ENCODE data around the gene EIF3K. TPM values are rescaled to one million over a fixed set of nuclear protein-coding genes. Genes with fewer than 3 reads are reported as not detected.
"Not testable (repeated sequence)": the region's sequence is repeated elsewhere in the genome, so short reads cannot be mapped to it uniquely, and the experiment has no call there.

EIF3K gene, protein sequence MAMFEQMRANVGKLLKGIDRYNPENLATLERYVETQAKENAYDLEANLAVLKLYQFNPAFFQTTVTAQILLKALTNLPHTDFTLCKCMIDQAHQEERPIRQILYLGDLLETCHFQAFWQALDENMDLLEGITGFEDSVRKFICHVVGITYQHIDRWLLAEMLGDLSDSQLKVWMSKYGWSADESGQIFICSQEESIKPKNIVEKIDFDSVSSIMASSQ
- total RNA-seq = 100 to 1,000 TPM; 335 to 346 TPM
- polyA plus RNA-seq = 100 to 1,000 TPM; 400 to 435 (median 432) TPM
- total RNA-seq = 170 to 213 (median 185) reads per million in 6 experiments

DNA sequence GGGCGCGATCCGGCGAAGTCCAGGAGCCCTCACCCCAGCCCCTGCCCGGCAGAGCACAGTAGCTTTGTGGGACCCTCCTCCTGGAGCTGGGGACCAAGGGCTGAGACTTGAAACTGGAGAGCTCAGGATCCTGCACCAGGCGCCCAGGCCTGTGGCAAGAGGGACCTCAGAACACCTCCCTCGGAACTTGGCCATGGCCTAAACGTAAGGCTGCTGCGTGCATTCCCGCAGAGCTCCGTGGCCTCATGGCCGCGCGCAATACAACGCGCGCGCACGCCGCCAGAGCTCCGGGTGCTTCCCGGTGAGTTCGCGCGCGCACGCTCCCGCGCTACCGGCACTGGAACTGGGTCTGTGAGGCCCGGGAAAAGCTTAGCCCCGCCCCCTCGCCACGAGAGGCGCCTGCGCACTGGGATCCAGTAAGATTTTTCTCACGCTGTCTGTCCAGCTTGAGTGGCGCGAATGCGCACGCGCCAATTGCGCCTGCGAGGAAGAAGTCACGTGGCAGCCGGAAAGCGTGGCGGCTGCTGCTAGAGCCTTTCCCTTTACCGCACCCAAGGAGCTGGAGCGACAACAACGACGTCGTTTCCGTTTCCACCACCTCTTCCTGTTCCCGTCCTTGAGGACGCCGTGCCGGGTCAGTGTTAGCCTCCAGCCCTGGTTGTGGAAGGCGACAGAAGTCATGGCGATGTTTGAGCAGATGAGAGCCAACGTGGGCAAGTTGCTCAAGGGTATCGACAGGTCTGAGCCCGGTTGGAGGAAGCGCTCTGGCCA, at the start of gene EIF3K:
Gene EIF3K, plus strand, starts transcription at position 599 of the 771 bp plus-strand sequence. Its CDS starts 81 bp downstream, at position 680.
- Mint-ChIP-seq H3K4me3 (peak within 1 kb of the TSS; percentile 97 to 100 (median 99)), H3K27ac (peak within 1 kb of the TSS; percentile 97 to 100 (median 99)), H3K4me1 (peaks cover 33 to 60% (median 48%) of the 10 kb centered on the region in 4 donors), H3K36me3 (peaks cover 5 to 64% (median 16%) of the 10 kb centered on the region in 3 donors), H3K27me3 (no peaks in the 10 kb centered on the region), H3K9me3 (no peaks in the 10 kb centered on the region)
- POLR2A ChIA-PET = interaction anchor here (0.6 to 2.6 kb wide), 27 partner anchors 9 to 1215 kb away, joined by 3 to 18 read pairs (median 5); partner anchors contain the start of genes ACTN4, CATSPERG, DYRK1B and ECH1
- DNase-seq = peak; percentile 92 to 98 (median 96)
- ATAC-seq = peak; percentile 67 to 69

DNA sequence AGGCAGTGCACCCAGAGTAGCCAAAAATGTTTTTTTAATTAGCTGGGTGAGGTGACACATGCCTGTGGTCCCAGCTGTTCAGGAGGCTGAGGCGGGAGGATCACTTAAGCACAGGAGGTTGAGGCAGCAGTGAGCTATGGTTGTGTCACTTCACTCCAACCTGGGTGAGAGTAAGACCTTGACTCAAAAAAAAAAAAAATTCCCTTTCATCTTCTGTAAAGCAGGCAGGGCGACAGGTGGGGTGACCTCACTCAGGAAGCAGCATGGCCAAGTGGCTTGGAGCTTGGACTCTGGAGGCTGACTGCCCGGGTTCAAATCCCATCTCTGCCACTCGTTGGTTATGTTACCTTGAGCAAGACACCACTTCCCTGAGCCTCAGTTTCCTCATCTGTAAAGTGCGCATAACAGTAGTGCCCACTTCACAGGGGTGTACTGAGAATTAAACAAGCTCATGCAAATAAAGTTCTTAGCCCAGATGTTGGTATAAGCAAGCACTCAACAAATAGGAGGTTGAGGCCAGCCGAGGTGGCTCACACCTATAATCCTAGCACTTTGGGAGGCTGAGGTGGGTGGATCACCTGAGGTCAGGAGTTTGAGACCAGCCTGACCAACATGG, 49.5 kb upstream of the EIF3K start:
- DNase-seq (no peak), ATAC-seq (no peak)
- no peak overlapping the region for H3K27ac Mint-ChIP-seq
- H3K4me3 Mint-ChIP-seq = no peak overlapping the region
- H3K9me3 Mint-ChIP-seq = no peaks in the 10 kb centered on the region
- H3K27me3 Mint-ChIP-seq = peaks cover 5 to 31% (median 7%) of the 10 kb centered on the region in 5 donors
- H3K36me3 Mint-ChIP-seq = no peaks in the 10 kb centered on the region
- peaks cover 3 to 7% (median 6%) of the 10 kb centered on the region in 4 donors for H3K4me1 Mint-ChIP-seq
- POLR2A ChIA-PET = no interaction called here

DNA sequence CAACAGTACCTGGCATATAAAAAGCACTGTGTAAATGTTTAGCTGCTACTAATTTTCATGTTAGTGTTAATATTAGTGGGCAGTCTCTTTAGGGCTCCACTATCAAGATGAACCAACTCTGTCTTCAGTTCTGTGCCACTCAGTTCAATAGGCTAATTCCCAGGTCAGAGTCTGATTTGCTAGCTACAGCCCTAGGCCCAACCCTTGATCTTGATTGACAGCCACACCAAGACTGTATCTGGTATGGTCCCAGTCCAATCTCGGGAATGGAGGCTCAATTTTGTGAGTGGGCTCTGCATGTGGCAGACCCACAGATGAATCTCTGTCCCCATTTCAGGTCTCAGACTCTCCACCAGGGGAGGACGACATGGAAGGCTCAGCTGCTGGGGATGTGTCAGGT, 47.3 kb upstream of the EIF3K start:
- peaks cover 2 to 16% (median 3%) of the 10 kb centered on the region in 5 donors for H3K27me3 Mint-ChIP-seq
- peak overlapping the region in 1 of 10 donors; percentile 22 for H3K27ac Mint-ChIP-seq
- H3K4me3 Mint-ChIP-seq = no peak overlapping the region
- no peaks in the 10 kb centered on the region for H3K9me3 Mint-ChIP-seq
- no peak for ATAC-seq
- no peaks in the 10 kb centered on the region for H3K36me3 Mint-ChIP-seq
- POLR2A ChIA-PET = no interaction called here
- H3K4me1 Mint-ChIP-seq = no peaks in the 10 kb centered on the region
- DNase-seq = no peak

DNA sequence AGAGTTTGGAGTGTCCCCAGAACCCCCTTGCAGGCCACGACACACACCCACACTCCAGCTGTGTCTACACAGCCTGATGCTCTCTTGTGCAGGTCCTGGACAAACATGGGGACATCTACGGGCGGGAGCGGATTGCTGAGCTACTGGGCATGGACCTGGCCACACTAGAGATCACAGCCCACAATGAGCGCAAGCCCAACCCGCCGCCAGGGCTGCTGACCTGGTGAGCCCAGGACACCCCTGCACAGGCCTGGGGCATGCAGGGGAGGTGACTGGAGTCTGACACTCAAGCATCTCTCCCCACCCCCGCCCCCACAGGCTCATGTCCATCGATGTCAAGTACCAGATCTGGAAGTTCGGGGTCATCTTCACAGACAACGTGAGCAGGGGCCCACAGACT, 41.2 kb upstream of the EIF3K start:
- H3K27ac Mint-ChIP-seq = no peak overlapping the region
- H3K4me1 Mint-ChIP-seq = peaks cover 2 to 6% (median 5%) of the 10 kb centered on the region in 4 donors
- H3K9me3 Mint-ChIP-seq = no peaks in the 10 kb centered on the region
- H3K27me3 Mint-ChIP-seq = no peaks in the 10 kb centered on the region
- H3K4me3 Mint-ChIP-seq = no peak overlapping the region
- POLR2A ChIA-PET = no interaction called here
- no peak for ATAC-seq
- H3K36me3 Mint-ChIP-seq = no peaks in the 10 kb centered on the region
- DNase-seq = no peak

DNA sequence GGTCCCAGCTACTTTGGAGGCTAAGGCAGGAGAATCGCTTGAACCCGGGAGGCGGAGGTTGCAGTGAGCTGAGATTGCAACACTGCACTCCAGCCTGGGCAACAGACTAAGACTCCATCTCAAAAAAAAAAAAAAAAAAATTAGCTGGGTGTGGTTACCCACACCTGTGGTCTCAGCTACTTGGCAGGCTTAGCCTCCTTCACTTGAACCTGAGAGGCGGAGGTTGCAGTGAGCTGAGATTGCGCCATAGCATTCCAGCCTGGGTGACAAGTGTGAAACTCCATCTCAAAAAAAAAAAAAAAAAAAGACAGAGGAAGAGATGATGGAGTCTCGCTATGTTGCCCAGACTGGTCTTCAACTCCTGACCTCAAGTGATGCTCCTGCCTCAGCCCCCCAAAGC, 39.7 kb upstream of the EIF3K start:
- H3K27me3 Mint-ChIP-seq, H3K36me3 Mint-ChIP-seq, H3K9me3 Mint-ChIP-seq, H3K4me1 Mint-ChIP-seq, H3K4me3 Mint-ChIP-seq, DNase-seq: not testable (repeated sequence)
- POLR2A ChIA-PET = interaction anchor here (0.6 kb wide), 1 partner anchor 59 kb away, joined by 3 read pairs; no protein-coding TSS in a partner anchor
- ATAC-seq = peak; percentile 38 to 39
- H3K27ac Mint-ChIP-seq = peak overlapping the region in 1 of 10 donors; percentile 61

DNA sequence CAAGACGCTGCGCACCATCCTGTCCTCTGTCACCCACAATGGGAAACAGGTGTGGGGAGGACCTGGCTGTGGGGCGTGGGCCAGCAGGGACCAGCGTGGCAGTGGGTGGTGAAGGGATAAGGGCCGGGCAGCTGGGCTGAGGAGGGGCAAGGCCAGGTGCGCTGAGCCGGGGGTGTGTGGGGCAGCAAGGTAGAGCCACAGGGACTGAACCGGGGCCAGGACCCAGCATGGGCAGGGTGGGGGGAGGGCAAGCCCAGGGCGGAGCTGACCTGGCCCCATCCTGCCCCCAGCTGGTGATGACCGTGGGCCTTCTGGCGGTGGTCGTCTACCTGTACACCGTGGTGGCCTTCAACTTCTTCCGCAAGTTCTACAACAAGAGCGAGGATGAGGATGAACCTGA, 38.9 kb upstream of the EIF3K start:
- H3K4me3 Mint-ChIP-seq = no peak overlapping the region
- ATAC-seq (no peak), DNase-seq (no peak)
- peak overlapping the region in 1 of 10 donors; percentile 61 for H3K27ac Mint-ChIP-seq
- H3K9me3 Mint-ChIP-seq = no peaks in the 10 kb centered on the region
- H3K27me3 Mint-ChIP-seq = no peaks in the 10 kb centered on the region
- H3K4me1 Mint-ChIP-seq = peaks cover 6 to 10% (median 8%) of the 10 kb centered on the region in 4 donors
- no peaks in the 10 kb centered on the region for H3K36me3 Mint-ChIP-seq
- POLR2A ChIA-PET = no interaction called here

DNA sequence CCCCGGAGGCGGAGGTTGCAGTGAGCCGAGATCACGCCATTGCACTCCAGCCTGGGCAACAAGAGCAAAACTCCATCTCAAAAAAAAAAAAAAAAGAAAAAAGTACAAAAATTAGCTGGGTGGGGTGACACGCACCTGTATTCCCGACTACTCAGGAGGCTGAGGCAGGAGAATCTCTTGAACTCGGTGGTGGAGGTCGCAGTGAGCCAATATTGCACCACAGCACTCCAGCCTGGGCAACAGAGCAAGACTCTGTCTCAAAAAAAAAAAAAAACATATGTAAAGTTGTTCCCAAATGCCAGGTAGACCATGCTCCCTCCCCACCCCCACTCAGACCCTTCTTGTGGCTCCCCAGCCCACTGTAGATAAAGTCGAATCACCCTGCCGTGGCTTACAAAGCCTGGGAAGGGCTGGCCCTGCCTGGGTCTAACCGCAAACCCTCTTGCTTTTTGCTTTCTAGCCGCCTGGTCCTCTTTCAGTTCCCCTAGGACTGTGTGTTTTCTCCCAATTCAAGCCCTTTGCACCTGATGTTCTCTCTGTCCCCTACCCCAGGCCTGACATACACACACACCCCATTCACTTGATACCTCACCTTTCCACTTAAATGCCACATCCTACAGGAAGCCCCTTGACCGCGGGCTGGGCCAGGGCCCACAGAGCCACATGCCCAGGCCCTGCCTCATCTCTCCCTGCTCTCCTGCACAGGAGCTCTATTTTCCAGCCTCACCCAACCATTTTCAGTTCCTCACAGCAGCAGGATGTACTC, 35.6 kb upstream of the EIF3K start:
- no peak for DNase-seq
- no peaks in the 10 kb centered on the region for H3K27me3 Mint-ChIP-seq
- H3K9me3 Mint-ChIP-seq = no peaks in the 10 kb centered on the region
- peak overlapping the region in 1 of 10 donors; percentile 82 for H3K27ac Mint-ChIP-seq
- ATAC-seq = no peak
- H3K36me3 Mint-ChIP-seq = peaks cover 5 to 16% (median 8%) of the 10 kb centered on the region in 3 donors
- H3K4me1 Mint-ChIP-seq = peaks cover 6 to 10% (median 9%) of the 10 kb centered on the region in 4 donors
- POLR2A ChIA-PET = no interaction called here
- H3K4me3 Mint-ChIP-seq = no peak overlapping the region

DNA sequence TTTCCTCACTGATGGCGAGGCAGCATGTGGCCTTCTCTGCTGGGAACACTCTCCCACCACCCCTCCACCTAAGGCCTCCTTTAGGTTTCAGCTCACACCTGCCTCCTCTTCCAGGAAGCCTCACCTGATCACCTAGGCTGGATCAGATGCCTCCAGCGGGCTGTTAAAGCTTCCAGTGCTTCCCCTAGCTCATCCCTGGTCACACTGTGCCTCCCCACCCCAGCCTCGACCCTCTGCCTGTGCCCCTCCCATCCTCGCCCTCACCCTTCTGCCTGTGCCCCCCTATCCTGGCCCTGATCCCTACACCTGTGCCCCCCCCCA, 35.0 kb upstream of the EIF3K start:
- Mint-ChIP-seq H3K9me3 (no peaks in the 10 kb centered on the region), H3K36me3 (peaks cover 5 to 22% (median 8%) of the 10 kb centered on the region in 3 donors), H3K27me3 (no peaks in the 10 kb centered on the region), H3K4me1 (peaks cover 6 to 9% (median 7%) of the 10 kb centered on the region in 4 donors), H3K4me3 (no peak overlapping the region), H3K27ac (peak overlapping the region in 1 of 10 donors; percentile 82)
- POLR2A ChIA-PET = no interaction called here
- DNase-seq (no peak), ATAC-seq (no peak)

DNA sequence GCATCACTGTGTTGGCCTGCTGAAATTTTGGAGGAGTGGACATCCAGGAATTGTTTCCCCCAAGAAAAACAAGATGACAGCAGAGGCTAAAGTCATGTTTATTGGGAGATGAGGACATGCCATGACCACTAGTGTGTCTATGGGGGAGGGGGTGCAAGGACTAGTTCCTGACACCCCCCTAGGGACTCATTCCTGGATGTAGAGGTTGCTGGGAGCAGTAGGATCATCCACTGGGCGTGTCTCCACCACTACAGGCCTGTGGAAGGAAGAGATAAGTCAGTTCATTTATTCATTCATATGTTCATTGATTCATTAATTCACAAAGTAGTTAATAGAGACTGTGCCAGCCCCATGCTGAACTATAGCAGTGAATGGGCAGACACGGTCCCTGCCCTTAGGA, 31.4 kb upstream of the EIF3K start:
- Mint-ChIP-seq H3K4me3 (no peak overlapping the region), H3K36me3 (peaks cover 5 to 50% (median 8%) of the 10 kb centered on the region in 3 donors), H3K9me3 (no peaks in the 10 kb centered on the region), H3K4me1 (peaks cover 0 to 7% (median 5%) of the 10 kb centered on the region in 4 donors), H3K27me3 (no peaks in the 10 kb centered on the region), H3K27ac (peak overlapping the region in 3 of 10 donors; percentile 1 to 60 (median 4))
- no peak for DNase-seq
- POLR2A ChIA-PET = interaction anchor here (0.6 to 1.0 kb wide), 2 partner anchors 14 to 910 kb away, joined by 3 read pairs; no protein-coding TSS in a partner anchor
- ATAC-seq = no peak

DNA sequence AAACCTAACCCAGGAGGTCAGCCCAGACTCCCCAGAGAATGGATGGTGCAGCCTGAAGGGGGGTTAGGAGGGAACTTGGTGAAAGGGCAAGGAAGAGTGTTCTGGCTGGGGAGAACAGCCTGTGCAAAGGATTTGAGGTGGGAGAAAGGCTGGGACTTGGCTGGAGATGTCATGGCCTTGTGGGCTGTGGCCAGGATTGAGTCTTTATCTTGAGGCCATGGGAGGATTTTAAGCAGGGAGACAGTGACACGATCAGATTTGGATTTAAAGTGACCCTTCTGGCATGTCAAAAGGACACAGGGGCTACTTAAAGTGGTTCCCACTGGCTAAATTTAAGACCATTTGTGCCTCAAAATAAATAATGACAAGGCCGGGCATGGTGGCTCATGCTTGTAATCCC, 30.9 kb upstream of the EIF3K start:
- POLR2A ChIA-PET = interaction anchor here (0.6 kb wide), 1 partner anchor 910 kb away, joined by 3 read pairs; no protein-coding TSS in a partner anchor
- peaks cover 0 to 7% (median 5%) of the 10 kb centered on the region in 4 donors for H3K4me1 Mint-ChIP-seq
- no peaks in the 10 kb centered on the region for H3K9me3 Mint-ChIP-seq
- no peaks in the 10 kb centered on the region for H3K27me3 Mint-ChIP-seq
- H3K27ac Mint-ChIP-seq = peak overlapping the region in 2 of 10 donors; percentile 1 to 60
- peaks cover 5 to 55% (median 8%) of the 10 kb centered on the region in 3 donors for H3K36me3 Mint-ChIP-seq
- no peak overlapping the region for H3K4me3 Mint-ChIP-seq
- no peak for DNase-seq
- ATAC-seq = no peak

DNA sequence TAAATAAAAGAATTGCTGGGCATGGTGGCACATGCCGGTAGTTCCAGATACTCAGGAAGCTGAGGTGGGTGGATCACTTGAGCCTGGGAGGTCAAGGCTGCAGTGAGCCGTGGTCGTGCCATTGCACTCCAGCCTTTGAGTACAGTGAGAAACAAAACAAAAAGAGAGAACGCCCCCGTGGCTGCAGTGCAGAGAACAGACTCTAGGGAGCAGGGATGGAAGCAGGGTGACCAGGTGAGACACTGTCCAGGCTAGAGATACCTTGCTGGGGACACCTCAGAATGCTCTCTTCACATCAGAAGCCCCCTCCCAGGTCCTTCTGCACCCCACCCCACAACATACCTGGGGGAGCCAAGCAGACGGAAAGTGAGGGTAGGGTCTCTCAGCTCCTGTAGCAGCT, 26.0 kb upstream of the EIF3K start:
- H3K4me3 Mint-ChIP-seq = no peak overlapping the region
- no peaks in the 10 kb centered on the region for H3K9me3 Mint-ChIP-seq
- ATAC-seq (no peak), DNase-seq (no peak)
- POLR2A ChIA-PET = interaction anchor here (1.9 kb wide), 1 partner anchor 25 kb away, joined by 5 read pairs; the partner anchor contains the start of genes EIF3K and MAP4K1
- H3K36me3 Mint-ChIP-seq = peaks cover 2 to 85% (median 5%) of the 10 kb centered on the region in 3 donors
- no peaks in the 10 kb centered on the region for H3K27me3 Mint-ChIP-seq
- H3K4me1 Mint-ChIP-seq = peaks cover 0 to 2% (median under 1%) of the 10 kb centered on the region in 4 donors
- H3K27ac Mint-ChIP-seq = no peak overlapping the region

Data from naive thymus-derived CD8-positive, alpha-beta T cell (primary cell).